GM21447 (cell line): ENCODE results near the gene APPL2.
"Not testable (repeated sequence)": the region's sequence is repeated elsewhere in the genome, so short reads cannot be mapped to it uniquely, and the experiment has no call there.

Experiments
- ATAC-seq: cut with Tn5 transposase; IDR thresholded peaks from one replicate; pipeline ENCODE4 v1.9.1; 2021; ENCODE audit not compliant: unreplicated experiment

The APPL2 gene

GRCh38 chr12:105198961-105199360 lies 37.0 kb downstream of the APPL2 start:
- no peak for ATAC-seq

- no peak for ATAC-seq
Observed at GRCh38 chr12:105196090-105196489, 39.9 kb downstream of the APPL2 start.

DNA sequence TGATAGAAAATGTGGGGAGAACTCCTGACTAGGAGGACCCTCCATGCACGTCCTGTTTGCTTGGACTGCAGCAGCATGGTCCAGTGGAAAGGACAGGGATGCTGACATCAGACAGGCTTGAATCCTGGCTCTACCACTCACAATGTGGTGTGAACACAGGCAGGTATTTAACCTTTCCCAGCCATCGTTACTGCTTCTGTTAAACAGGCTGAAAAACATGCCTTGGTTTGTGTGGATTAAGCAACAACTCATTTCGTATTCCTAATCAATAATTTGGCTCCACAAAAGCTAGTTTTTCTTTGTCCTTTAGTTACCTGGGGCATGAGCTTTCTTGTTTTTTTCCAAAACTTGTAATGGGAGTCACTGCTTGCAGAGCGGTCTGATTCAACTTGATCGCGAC lies 41.0 kb downstream of the APPL2 start:
- no peak for ATAC-seq

DNA sequence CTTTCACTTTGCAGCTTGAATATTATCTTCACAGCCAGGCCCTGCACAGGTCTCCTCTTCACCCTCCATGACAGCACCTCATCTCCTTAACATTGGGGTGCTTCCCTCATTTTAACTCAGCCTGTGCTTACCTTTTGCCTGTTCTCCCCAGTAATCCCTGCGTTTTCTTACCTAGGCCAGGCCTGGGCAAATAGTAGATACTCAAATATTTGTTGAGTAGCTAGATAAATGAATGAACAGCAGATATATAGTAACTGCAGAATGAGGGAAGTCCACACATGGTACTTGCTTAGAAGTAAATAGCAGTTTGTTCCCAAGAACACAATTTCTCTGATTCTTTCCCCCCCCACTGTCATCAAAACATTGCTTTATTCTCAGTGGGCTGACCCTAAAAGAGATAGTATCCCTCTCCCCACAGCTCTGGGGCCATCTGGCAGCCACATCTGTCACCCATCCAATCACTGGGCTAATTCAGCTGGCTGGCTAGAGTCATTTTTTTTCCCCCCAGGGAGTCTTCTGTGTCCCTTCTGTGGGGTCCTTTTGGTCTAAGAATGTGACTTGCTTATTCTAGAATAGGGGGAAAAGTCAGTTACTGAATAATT lies 43.2 kb downstream of the APPL2 start:
- no peak for ATAC-seq

- ATAC-seq: no peak
Observed at GRCh38 chr12:105190530-105190929, 45.4 kb downstream of the APPL2 start.

GRCh38 chr12:105189293-105189692 lies 46.7 kb downstream of the APPL2 start:
- no peak for ATAC-seq

DNA sequence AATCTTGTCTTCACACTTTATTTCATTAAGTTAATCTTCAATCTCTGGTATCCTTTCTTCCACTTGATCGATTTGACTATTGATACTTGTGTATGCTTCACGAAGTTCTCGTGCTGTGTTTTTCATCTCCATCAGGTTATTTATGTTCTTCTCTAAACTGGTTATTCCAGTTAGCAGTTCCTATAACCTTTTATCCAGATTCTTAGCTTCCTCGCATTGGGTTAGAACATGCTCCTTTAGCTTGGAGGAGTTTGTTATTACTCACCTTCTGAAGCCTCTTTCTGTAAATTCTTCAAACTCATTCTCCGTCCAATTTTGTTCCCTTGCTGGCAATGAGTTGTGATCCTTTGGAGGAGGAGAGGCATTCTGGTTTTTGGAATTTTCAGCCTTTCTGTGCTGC lies 52.0 kb downstream of the APPL2 start:
- ATAC-seq: not testable (repeated sequence)

DNA sequence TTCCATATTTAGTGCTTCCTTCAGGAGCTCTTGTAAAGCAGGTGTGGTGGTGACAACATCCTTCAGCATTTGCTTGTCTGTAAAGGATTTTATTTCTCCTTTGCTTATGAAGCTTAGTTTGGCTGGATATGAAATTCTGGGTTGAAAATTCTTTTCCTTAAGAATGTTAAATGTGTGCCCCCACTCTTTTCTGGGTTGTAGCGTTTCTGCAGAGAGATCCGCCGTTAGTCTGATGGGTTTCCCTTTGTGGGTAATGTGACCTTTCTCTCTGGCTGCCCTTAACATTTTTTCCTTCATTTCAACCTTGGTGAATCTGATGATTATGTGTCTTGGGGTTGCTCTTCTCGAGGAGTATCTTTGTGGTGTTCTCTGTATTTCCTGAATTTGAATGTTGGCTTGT lies 52.6 kb downstream of the APPL2 start:
- not testable (repeated sequence) for ATAC-seq

GRCh38 chr12:105179114-105179513 lies 56.9 kb downstream of the APPL2 start:
- not testable (repeated sequence) for ATAC-seq

DNA sequence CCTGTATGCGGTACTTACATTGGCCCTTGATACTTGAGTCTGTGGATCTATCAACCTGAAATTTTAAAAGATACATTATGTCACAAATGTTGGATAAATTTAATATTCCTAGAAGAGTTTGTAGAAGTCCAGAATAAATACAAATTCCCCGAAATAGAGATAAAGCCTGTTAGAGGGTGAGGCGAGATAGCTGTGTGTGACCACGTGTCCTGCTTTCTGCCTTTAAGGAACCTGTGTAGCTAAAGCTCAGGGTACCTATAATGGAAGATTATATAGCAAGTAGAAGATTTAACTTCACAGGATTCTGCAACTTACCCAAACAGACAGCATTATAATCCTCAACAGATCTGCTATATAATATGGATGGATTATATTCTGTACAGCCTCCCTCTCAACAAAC lies 58.8 kb downstream of the APPL2 start:
- no peak for ATAC-seq

DNA sequence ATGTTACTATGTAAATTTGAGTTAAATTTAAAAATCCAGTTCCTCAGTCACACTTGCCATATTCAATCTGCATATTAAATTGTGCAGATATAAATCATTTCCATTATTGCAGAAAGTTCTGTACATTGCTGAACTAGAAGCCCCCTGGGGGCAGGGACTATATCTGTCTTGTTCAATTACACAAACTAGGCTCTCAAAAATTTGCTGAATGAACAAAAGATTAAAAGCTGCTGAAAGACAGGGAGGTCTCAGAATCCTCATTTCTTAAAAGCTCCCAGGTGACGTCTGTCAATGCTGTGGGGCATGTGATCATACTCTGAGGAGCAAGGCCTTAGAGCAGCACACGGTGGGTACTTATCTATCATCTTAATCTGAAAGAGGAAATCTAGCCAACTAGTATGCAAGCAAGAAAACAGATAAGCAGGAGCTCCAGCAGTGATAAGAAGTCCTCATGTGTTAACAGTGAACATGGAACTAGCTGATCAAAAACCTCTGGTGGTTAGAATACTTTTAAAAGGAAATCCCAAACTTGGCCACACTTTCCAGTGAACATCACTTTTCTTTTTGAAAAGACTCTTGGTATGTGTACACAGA lies 60.5 kb downstream of the APPL2 start:
- ATAC-seq: no peak

- no peak for ATAC-seq
Observed at GRCh38 chr12:105171691-105172436, 64.1 kb downstream of the APPL2 start.

DNA sequence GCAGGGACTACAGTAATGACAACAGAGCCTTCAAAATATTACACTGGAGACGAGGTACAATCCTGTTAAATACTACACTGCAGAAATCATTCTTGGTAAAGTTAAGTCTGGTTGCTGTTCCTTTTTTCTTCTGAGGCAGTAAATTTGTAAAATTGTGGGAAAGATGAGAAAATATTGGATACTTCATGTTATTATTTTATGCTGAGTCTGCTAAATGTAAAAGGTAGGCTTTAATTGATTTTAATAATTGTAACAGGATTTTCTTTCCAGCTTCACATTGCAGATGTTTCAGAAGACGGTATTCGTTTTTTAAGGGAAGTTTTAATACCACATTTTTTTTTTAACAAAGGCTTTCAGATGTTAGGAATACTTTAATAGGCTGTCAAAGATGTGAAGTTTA lies 65.8 kb downstream of the APPL2 start:
- ATAC-seq: no peak

- ATAC-seq: no peak
Observed at GRCh38 chr12:105168006-105168405, 68.0 kb downstream of the APPL2 start.

GRCh38 chr12:105167346-105167745 lies 68.6 kb downstream of the APPL2 start:
- no peak for ATAC-seq

- no peak for ATAC-seq
Observed at GRCh38 chr12:105166736-105167135, 69.2 kb downstream of the APPL2 start.

- ATAC-seq: no peak
Observed at GRCh38 chr12:105164068-105164467, 71.9 kb downstream of the APPL2 start.

DNA sequence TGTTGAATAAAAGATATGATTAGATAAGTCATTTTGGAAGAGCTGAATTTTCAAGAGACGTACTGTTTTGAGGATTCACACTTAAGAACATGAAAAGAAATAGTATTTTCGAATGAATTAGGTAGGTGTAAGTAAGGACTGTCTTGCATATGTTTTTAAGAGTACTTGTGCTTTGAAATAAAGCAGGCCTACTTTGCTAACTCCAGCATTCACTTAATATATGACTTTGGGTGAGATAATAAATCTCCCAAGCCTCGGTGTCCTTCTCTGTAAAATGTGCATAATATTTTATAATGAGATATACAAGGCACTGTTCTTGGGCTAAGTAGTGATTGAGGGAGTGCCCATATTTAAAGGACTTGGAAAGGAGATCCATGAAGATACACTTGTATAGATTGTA lies 73.8 kb downstream of the APPL2 start:
- no peak for ATAC-seq

- no peak for ATAC-seq
Observed at GRCh38 chr12:105158876-105159275, 77.1 kb downstream of the APPL2 start.

GRCh38 chr12:105157606-105158005 lies 78.4 kb downstream of the APPL2 start:
- ATAC-seq: no peak

DNA sequence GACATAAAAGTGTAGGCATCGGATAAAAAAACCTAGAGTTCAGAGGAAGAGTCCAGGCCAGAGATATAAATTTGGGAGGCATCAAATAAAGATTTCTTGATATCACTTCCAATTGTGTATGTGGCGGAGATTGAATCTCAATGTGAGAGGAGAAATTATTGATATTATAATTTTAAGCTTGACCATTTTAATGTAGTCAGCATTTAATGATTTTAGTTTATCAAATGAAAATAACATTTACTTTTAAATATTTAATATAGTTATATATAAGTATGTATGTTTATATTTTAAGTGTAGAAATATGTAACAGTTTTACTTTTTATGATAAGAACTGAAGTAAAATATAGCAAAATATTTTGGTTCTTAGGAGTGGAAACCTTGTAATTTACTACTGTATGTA lies 79.7 kb downstream of the APPL2 start:
- ATAC-seq: no peak

DNA sequence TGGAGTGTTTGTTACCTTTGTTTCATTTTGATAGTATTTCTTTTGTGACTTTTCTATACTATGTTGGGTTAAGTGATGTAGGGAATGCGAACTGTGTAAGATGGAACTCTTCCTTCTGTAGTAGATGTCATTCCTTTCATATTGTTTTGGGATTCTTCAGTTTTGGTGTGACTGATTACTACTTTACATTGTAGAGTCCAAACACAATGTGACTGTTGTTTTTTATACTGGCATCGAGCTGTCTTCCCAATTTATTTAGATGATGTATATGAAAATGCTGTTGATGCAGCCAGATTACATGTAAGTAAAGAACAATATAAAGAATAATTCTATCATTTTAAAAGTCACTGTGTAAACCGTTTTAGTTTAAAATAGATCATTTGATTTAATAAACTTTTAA lies 93.7 kb downstream of the APPL2 start:
- ATAC-seq: no peak
